Lung (tissue), 12 donors: ENCODE data around the gene NPM1. TPM values are rescaled to one million over a fixed set of nuclear protein-coding genes. Genes with fewer than 3 reads are reported as not detected.
"Not testable (repeated sequence)": the region's sequence is repeated elsewhere in the genome, so short reads cannot be mapped to it uniquely, and the experiment has no call there.

ENCODE experiments used
- ATAC-seq: fragments of 200-7000 bp; cut with Tn5 transposase; one replicate; pipeline ENCODE4 v1.9.1; 2020; ENCODE audit warnings: moderate number of reproducible peaks; ENCODE audit not compliant: insufficient read depth, low FRiP score
- DNase-seq, 3 donors: peaks; one replicate each; pipeline ENCODE4 v3.0.0-alpha.2; 2013 to 2017
- H3K27ac ChIP-seq, 2 donors: one replicate each; pipeline ENCODE4 v1.5.1; 2013; ENCODE audit warnings: mild to moderate bottlenecking in 2 of 2, moderate library complexity in 2 of 2, control low read depth in 1 of 2, inconsistent platforms in 1 of 2, low read depth in 1 of 2, low read length in 1 of 2
- H3K27me3 ChIP-seq, 3 donors: one replicate each; pipeline ENCODE4 v1.5.1; 2013; ENCODE audit warnings: low read length in 2 of 3; ENCODE audit not compliant: control insufficient read depth in 3 of 3, insufficient read depth in 3 of 3
- H3K36me3 ChIP-seq, 4 donors: one replicate each; pipeline ENCODE4 v1.5.1; 2013; ENCODE audit warnings: low read length in 4 of 4, mild to moderate bottlenecking in 1 of 4, moderate library complexity in 1 of 4; ENCODE audit not compliant: control insufficient read depth in 4 of 4, insufficient read depth in 4 of 4
- H3K4me1 ChIP-seq, 5 donors: one replicate each; pipeline ENCODE4 v1.5.1; 2013; ENCODE audit warnings: low read length in 5 of 5, mild to moderate bottlenecking in 2 of 5, moderate library complexity in 1 of 5; ENCODE audit not compliant: control insufficient read depth in 5 of 5, insufficient read depth in 5 of 5
- H3K4me3 ChIP-seq: one replicate; pipeline ENCODE4 v1.5.1; 2013; ENCODE audit warnings: mild to moderate bottlenecking, control low read depth, moderate library complexity
- H3K9ac ChIP-seq, 2 donors: one replicate each; pipeline ENCODE4 v1.5.1; 2013; ENCODE audit warnings: low read length in 2 of 2, control low read depth in 1 of 2; ENCODE audit not compliant: insufficient read depth in 1 of 2
- H3K9me3 ChIP-seq, 4 donors: one replicate each; pipeline ENCODE4 v1.5.1; 2013; ENCODE audit warnings: low read length in 3 of 4, mild to moderate bottlenecking in 1 of 4, moderate library complexity in 1 of 4; ENCODE audit not compliant: control insufficient read depth in 4 of 4, insufficient read depth in 3 of 4
- CTCF ChIP-seq: IDR thresholded peaks from 2 replicates; pipeline ENCODE4 v1.5.1; 2012; ENCODE audit warnings: mild to moderate bottlenecking; ENCODE audit errors: control extremely low read depth, extremely low read depth
- WGBS, 2 donors: extraction: QIAGEN DNeasy Blood & Tissue Kit; methylation state at CpG; one replicate each; pipeline ENCODE4 v1.1.7; 2013; 5-methylcytosine and 5-hydroxymethylcytosine counted together
- polyA plus RNA-seq, 2 donors: library from polyadenylated mRNA; stranded (reverse); fragments of 200-250 nt; gene quantifications; one replicate each; pipeline ENCODE4 v1.2.1, GENCODE V29; 2013
- total RNA-seq, 2 donors: library from RNA; depleted of rRNA in 1 of 2; stranded (reverse); fragments of >200 nt in 1 of 2; gene quantifications; one replicate each; pipeline ENCODE4 v1.2.1, GENCODE V29; 2014 to 2021
- donor health status: control.
- donor health status: control.
- donor health status: Bipolar disorder and iron deficiency.
- donor health status: healthy.
- donor health status: DM: yes; HTN: yes; CAD: no.

The NPM1 gene
- total and polyA plus RNA-seq, 4 donors = 601 to 2,411 (median 1,455) TPM

- Histone ChIP-seq H3K9me3 (no peaks in the 10 kb centered on the region), H3K27me3 (no peaks in the 10 kb centered on the region), H3K36me3 (peaks cover 30 to 40% (median 33%) of the 10 kb centered on the region in 4 donors), H3K4me1 (no peaks in the 10 kb centered on the region), H3K9ac (no peak overlapping the region), H3K27ac (no peak overlapping the region), H3K4me3 (no peak overlapping the region)
- DNase-seq = no peak
- ATAC-seq = no peak
- WGBS, 2 donors = 51 to 70% methylated on average over 7 of the region's 7 CpGs
- TF ChIP-seq CTCF = no peak
Observed at GRCh38 chr5:171400169-171400568, 12.5 kb downstream of the NPM1 start.

DNA sequence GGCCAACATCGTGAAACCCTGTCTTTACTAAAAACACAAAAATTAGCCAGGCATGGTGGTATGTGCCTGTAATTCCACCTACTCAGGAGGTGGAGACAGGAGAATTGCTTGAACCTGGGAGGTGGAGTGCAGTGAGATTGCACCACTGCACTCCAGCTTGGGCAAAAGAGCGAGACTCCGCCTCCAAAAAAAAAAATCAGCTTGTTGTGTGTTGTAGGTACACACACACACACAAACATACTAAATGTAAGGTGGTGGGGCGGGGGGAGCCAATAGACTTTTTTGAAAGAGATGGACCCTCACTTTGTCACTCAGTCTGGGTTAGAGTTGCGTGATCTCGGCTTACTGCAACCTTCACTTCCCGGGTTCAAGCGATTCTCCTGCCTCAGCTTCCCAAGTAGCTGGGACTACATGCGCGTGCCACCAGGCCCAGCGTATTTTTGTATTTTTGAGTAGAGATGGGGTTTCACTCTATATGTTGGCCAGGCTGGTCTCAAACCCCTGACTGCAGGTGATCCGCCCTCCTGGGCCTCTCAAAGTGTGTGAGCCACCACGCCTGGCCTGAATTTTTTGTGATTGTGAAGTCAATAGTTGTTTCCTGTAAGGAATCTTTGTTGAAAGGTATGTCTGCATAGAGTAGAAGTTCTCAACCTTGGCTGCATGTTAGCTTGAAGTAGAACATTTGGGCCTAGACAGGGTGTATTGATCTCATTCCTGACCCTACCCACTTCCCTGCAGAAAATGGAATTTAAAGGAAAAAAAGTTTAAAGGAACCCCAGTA, 13.7 kb downstream of the NPM1 start:
- DNase-seq (no peak), ATAC-seq (no peak)
- Histone ChIP-seq H3K36me3 (peaks cover 26 to 45% (median 29%) of the 10 kb centered on the region in 4 donors), H3K4me1 (no peaks in the 10 kb centered on the region), H3K9me3 (no peaks in the 10 kb centered on the region), H3K9ac (no peak overlapping the region), H3K27me3 (no peaks in the 10 kb centered on the region), H3K4me3 (no peak overlapping the region), H3K27ac (no peak overlapping the region)
- WGBS, 2 donors = 97 to 98% methylated on average over 13 of the region's 13 CpGs
- TF ChIP-seq CTCF = no peak

DNA sequence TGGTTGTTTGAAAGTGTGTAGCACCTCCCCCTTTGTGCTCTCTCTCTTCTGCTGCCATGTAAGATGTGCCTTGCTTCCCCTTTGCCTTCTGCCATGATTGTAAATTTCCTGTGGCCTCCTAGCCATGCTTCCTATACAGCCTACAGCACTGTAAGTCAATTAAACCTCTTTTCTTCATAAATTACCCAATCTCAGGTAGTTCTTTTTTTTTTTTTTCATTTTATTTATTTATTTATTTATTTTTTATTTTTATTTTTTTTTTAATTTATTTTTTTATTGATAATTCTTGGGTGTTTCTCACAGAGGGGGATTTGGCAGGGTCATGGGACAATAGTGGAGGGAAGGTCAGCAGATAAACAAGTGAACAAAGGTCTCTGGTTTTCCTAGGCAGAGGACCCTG, 15.1 kb downstream of the NPM1 start:
- not testable (repeated sequence) for DNase-seq, H3K27me3 ChIP-seq, H3K4me3 ChIP-seq, H3K9ac ChIP-seq, H3K9me3 ChIP-seq, H3K27ac ChIP-seq, H3K4me1 ChIP-seq, ATAC-seq
- peaks cover 21 to 47% (median 27%) of the 10 kb centered on the region in 4 donors for H3K36me3 ChIP-seq

DNA sequence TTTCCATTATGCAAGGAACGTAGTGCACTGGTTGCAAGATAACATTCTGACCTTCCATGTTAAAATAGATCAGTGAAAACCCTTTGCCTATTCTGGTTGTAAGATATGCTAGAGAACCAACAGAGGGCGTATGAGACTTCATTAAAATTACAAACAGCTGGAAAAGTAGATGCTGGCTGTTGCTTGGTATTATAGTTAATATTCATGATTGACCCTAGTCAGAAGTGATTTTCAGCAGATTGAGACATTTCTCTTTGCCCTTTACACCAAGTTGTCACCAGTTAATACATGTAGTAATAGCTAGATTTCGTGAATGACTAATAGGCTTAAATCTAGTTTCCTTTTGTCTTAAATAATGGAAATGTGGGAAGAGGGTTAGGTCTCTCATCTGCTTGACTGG, 18.0 kb downstream of the NPM1 start:
- H3K9ac ChIP-seq = no peak overlapping the region
- no peak for ATAC-seq
- peaks cover 18 to 37% (median 28%) of the 10 kb centered on the region in 4 donors for H3K36me3 ChIP-seq
- H3K27ac ChIP-seq = no peak overlapping the region
- WGBS, 2 donors = 66 to 75% methylated on average over 3 of the region's 3 CpGs
- DNase-seq = peak in 1 of 3 donors; percentile 30
- no peaks in the 10 kb centered on the region for H3K9me3 ChIP-seq
- no peak overlapping the region for H3K4me3 ChIP-seq
- H3K4me1 ChIP-seq = peaks cover 0 to 3% (median 0%) of the 10 kb centered on the region in 5 donors
- TF ChIP-seq CTCF = no peak
- no peaks in the 10 kb centered on the region for H3K27me3 ChIP-seq
